ENCODE measurements around the gene ZNF662.

The ZNF662 gene

DNA sequence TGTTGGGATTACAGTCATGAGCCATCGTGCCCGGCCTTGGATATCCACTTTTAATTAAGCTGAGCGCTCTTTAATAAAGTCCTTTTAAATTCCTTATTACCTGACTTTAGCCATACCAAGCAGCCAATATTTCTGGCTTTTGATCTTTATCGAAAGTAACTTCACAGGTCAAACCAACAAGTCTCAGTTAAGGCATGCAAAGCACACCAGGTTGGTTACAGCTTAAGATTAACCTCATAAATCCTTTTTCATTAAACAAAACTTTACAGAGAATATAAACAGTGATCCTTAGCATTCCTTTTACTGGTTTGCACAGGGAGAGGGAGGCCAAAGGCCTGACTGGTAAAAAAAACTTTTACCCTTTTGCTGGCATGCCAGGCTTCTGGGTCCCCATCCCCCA lies 17.7 kb downstream of the ZNF662 start:
- Histone ChIP-seq H3K27ac (ENCODE audit: low read depth, low read length) (no peak overlapping the region), H3K9ac (ENCODE audit: low read length) (no peak overlapping the region), H3K36me3 (ENCODE audit: control insufficient read depth, insufficient read depth, low read length) (no peaks in the 10 kb centered on the region), H3K4me1 (ENCODE audit: control insufficient read depth, insufficient read depth, low read length) (no peaks in the 10 kb centered on the region), H3K27me3 (ENCODE audit: control insufficient read depth, insufficient read depth, low read length) (no peaks in the 10 kb centered on the region), H3K4me3 (ENCODE audit: low read length) (no peak overlapping the region)

DNA sequence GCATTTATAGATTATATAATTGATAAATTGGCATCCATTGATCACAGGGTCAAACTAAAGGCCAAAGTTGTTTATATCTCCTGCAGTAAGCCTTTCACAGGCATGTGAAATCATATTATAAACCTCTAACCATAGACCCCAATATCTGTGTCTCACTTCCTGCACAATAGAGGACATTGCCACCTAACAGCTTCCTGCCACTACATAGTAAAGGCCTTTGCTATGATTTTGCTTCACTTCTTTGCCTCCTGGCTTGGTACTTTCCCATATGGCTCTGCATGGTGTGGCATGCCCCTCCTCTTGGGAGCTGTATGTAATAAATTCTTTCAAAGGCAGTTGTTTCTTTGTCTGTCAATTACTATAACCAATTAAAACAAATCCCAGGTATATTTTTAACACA lies 20.4 kb downstream of the ZNF662 start:
- H3K36me3 ChIP-seq (ENCODE audit: control insufficient read depth, insufficient read depth, low read length) = no peaks in the 10 kb centered on the region
- no peak overlapping the region for H3K9ac ChIP-seq (ENCODE audit: low read length)
- H3K4me1 ChIP-seq (ENCODE audit: control insufficient read depth, insufficient read depth, low read length) = no peaks in the 10 kb centered on the region
- H3K4me3 ChIP-seq (ENCODE audit: low read length) = no peak overlapping the region
- no peaks in the 10 kb centered on the region for H3K27me3 ChIP-seq (ENCODE audit: control insufficient read depth, insufficient read depth, low read length)
- no peak overlapping the region for H3K27ac ChIP-seq (ENCODE audit: low read depth, low read length)

DNA sequence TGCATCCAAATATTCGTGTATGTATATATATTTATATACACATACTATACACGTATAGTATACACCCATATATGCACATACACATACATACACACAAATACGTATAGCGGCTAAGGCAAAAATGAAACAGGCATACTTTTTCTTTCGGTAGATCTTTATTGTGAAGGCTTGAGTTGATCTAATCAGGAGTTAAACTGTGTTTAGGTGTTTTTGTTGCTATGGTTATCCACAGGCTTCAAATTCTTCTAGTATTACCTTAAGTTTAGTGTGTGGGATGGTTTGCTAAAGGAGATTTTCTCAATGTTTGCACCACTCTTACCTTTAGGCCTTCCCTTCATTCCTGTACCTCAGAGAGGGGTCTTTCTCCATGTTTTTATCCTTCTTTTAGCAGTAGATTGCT lies 28.2 kb downstream of the ZNF662 start:
- no peaks in the 10 kb centered on the region for H3K27me3 ChIP-seq (ENCODE audit: control insufficient read depth, insufficient read depth, low read length)
- no peak overlapping the region for H3K4me3 ChIP-seq (ENCODE audit: low read length)
- H3K4me1 ChIP-seq (ENCODE audit: control insufficient read depth, insufficient read depth, low read length) = no peaks in the 10 kb centered on the region
- H3K9ac ChIP-seq (ENCODE audit: low read length) = no peak overlapping the region
- no peaks in the 10 kb centered on the region for H3K36me3 ChIP-seq (ENCODE audit: control insufficient read depth, insufficient read depth, low read length)
- H3K27ac ChIP-seq (ENCODE audit: low read depth, low read length) = no peak overlapping the region

GRCh38 chr3:42934910-42935309 lies 29.0 kb downstream of the ZNF662 start:
- no peak overlapping the region for H3K27ac ChIP-seq (ENCODE audit: low read depth, low read length)
- no peaks in the 10 kb centered on the region for H3K27me3 ChIP-seq (ENCODE audit: control insufficient read depth, insufficient read depth, low read length)
- no peaks in the 10 kb centered on the region for H3K4me1 ChIP-seq (ENCODE audit: control insufficient read depth, insufficient read depth, low read length)
- H3K4me3 ChIP-seq (ENCODE audit: low read length) = no peak overlapping the region
- no peak overlapping the region for H3K9ac ChIP-seq (ENCODE audit: low read length)
- no peaks in the 10 kb centered on the region for H3K36me3 ChIP-seq (ENCODE audit: control insufficient read depth, insufficient read depth, low read length)

DNA sequence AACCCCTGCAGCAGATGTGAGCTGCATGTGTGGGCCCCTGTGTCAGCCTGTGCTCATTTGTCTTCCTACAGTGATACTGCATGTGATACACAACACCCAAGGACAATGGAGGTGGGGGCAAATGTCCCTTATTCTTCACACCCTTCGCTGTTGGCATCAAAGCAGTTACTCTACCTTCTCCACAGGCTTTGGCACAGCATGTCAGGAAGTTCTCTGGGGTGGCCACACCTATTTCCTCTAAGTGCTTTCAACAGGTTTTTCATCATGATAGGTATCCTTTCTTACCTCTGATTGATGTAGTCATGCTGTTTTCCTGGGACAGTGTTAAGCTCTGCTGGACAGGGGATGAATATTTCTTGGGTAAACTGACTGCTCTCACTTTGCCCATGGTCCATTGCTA lies 29.5 kb downstream of the ZNF662 start:
- H3K4me3 ChIP-seq (ENCODE audit: low read length) = no peak overlapping the region
- H3K27me3 ChIP-seq (ENCODE audit: control insufficient read depth, insufficient read depth, low read length) = no peaks in the 10 kb centered on the region
- H3K9ac ChIP-seq (ENCODE audit: low read length) = no peak overlapping the region
- no peak overlapping the region for H3K27ac ChIP-seq (ENCODE audit: low read depth, low read length)
- H3K4me1 ChIP-seq (ENCODE audit: control insufficient read depth, insufficient read depth, low read length) = no peaks in the 10 kb centered on the region
- no peaks in the 10 kb centered on the region for H3K36me3 ChIP-seq (ENCODE audit: control insufficient read depth, insufficient read depth, low read length)

- Histone ChIP-seq H3K36me3 (ENCODE audit: control insufficient read depth, insufficient read depth, low read length) (no peaks in the 10 kb centered on the region), H3K9ac (ENCODE audit: low read length) (no peak overlapping the region)
Measured at GRCh38 chr3:42936157-42936981, 30.4 kb downstream of the ZNF662 start.

DNA sequence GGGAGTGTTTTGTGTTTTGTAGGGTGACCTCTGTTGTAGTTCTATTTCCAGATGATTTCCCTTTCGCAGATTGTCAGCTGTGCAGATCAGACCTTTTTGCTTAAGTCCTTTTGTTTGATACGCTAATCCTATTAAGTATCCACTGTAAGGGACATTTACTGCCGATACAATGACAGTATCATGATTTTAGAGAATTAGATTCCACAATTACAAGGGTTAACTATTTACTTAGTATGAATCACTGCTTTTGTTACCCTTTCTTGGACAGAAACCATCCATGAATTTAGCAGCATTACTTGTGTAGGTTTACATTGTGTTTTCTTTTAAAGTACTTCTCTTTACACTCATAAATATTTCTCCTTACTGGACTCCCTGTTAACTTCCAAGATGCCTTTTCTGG lies 31.4 kb downstream of the ZNF662 start:
- Histone ChIP-seq H3K36me3 (ENCODE audit: control insufficient read depth, insufficient read depth, low read length) (no peaks in the 10 kb centered on the region), H3K27me3 (ENCODE audit: control insufficient read depth, insufficient read depth, low read length) (no peaks in the 10 kb centered on the region), H3K27ac (ENCODE audit: low read depth, low read length) (no peak overlapping the region), H3K9ac (ENCODE audit: low read length) (no peak overlapping the region), H3K4me3 (ENCODE audit: low read length) (no peak overlapping the region), H3K4me1 (ENCODE audit: control insufficient read depth, insufficient read depth, low read length) (no peaks in the 10 kb centered on the region)

More at GRCh38 chr3:42936157-42936981, 30.4 kb downstream of the ZNF662 start:
- Histone ChIP-seq H3K4me3 (ENCODE audit: low read length) (peak overlapping the region; percentile 43), H3K27ac (ENCODE audit: low read depth, low read length) (no peak overlapping the region), H3K27me3 (ENCODE audit: control insufficient read depth, insufficient read depth, low read length) (no peaks in the 10 kb centered on the region), H3K4me1 (ENCODE audit: control insufficient read depth, insufficient read depth, low read length) (no peaks in the 10 kb centered on the region)

- no peak overlapping the region for H3K9ac ChIP-seq (ENCODE audit: low read length)
- H3K36me3 ChIP-seq (ENCODE audit: control insufficient read depth, insufficient read depth, low read length) = no peaks in the 10 kb centered on the region
- H3K27me3 ChIP-seq (ENCODE audit: control insufficient read depth, insufficient read depth, low read length) = no peaks in the 10 kb centered on the region
- no peaks in the 10 kb centered on the region for H3K4me1 ChIP-seq (ENCODE audit: control insufficient read depth, insufficient read depth, low read length)
- H3K4me3 ChIP-seq (ENCODE audit: low read length) = no peak overlapping the region
- no peak overlapping the region for H3K27ac ChIP-seq (ENCODE audit: low read depth, low read length)
Measured at GRCh38 chr3:42942693-42943092, 36.8 kb downstream of the ZNF662 start.

DNA sequence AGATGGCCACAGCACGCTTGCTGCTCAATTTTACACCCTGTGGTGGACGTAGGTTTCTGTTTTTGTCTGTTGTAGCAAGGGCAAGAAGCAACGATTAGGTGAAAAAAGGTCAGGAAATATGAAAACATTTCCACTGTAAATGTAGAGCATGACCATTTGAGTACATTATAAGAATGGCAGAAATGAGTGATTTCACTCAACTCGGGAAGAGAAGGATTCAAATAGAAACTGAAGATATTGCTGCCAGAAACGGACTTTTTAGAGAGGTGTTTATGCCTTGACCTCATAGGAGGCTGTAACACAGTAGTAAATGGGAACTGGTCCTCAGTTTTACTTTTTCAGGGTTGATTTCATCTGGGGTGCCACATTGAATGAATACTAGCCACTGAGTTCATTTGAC lies 40.1 kb downstream of the ZNF662 start:
- no peaks in the 10 kb centered on the region for H3K36me3 ChIP-seq (ENCODE audit: control insufficient read depth, insufficient read depth, low read length)
- no peak overlapping the region for H3K27ac ChIP-seq (ENCODE audit: low read depth, low read length)
- no peak overlapping the region for H3K9ac ChIP-seq (ENCODE audit: low read length)
- no peaks in the 10 kb centered on the region for H3K4me1 ChIP-seq (ENCODE audit: control insufficient read depth, insufficient read depth, low read length)
- H3K27me3 ChIP-seq (ENCODE audit: control insufficient read depth, insufficient read depth, low read length) = no peaks in the 10 kb centered on the region
- no peak overlapping the region for H3K4me3 ChIP-seq (ENCODE audit: low read length)

DNA sequence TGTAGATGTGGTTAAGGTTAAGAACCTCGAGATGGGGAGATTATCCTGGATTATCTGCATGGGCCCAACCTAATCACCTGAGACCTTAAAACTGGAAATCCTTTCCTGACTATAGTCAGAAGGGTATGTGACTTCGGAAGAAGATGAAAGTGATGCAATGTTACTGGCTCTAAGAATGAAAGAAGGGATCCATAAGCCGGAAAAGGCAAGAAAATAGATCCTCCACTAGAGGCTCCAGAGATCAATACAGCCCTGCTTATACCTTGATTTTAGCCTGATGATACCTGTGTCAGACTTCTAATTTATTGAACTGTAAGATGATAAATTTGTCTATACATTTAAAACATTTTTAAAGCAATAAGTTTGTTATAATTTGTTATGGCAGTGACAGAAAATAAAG lies 51.6 kb downstream of the ZNF662 start:
- Histone ChIP-seq H3K4me1 (ENCODE audit: control insufficient read depth, insufficient read depth, low read length) (no peaks in the 10 kb centered on the region), H3K36me3 (ENCODE audit: control insufficient read depth, insufficient read depth, low read length) (no peaks in the 10 kb centered on the region), H3K4me3 (ENCODE audit: low read length) (no peak overlapping the region), H3K27me3 (ENCODE audit: control insufficient read depth, insufficient read depth, low read length) (no peaks in the 10 kb centered on the region), H3K9ac (ENCODE audit: low read length) (no peak overlapping the region), H3K27ac (ENCODE audit: low read depth, low read length) (no peak overlapping the region)

DNA sequence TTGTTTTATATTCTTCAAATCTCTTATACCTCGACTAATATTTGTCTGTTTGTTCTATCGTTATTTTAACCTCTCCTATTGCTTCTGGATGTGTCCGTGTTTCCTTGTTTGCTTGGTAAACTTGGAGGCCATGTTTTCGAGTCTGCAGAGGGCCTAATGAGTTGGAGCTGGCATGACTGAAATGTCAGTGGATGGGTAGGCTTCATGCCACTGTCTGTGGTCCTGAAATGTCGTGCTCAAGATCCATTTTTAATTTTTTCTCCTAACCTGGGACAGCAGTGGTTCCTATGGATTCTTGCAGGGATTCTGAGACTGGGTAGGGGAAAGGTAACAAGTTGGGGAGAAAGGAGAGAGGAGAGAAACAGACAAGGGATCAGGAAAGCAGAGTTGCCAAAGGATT lies 54.3 kb downstream of the ZNF662 start:
- Histone ChIP-seq H3K27ac (ENCODE audit: low read depth, low read length) (no peak overlapping the region), H3K4me3 (ENCODE audit: low read length) (no peak overlapping the region), H3K4me1 (ENCODE audit: control insufficient read depth, insufficient read depth, low read length) (no peaks in the 10 kb centered on the region), H3K9ac (ENCODE audit: low read length) (no peak overlapping the region), H3K36me3 (ENCODE audit: control insufficient read depth, insufficient read depth, low read length) (no peaks in the 10 kb centered on the region), H3K27me3 (ENCODE audit: control insufficient read depth, insufficient read depth, low read length) (no peaks in the 10 kb centered on the region)

DNA sequence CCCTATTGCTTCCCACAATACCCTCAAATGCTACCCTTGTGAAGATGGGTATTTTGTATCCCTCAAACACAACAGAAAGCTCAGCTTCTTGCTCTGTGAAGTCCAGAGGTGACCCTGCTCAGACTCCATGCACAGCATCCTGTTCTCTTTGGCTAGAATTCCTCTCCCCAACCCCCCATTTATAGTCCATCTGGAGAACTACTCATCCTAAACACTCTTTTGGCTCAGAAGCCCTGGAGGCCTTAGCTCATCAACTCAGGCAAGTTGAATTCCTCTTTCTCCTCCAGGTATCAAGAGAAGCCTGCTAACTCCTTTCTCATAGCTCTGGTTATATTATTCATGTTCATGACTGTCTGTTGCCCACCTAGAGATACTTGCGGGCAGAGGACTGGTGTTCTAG lies 54.8 kb downstream of the ZNF662 start:
- H3K9ac ChIP-seq (ENCODE audit: low read length) = no peak overlapping the region
- H3K36me3 ChIP-seq (ENCODE audit: control insufficient read depth, insufficient read depth, low read length) = no peaks in the 10 kb centered on the region
- no peak overlapping the region for H3K4me3 ChIP-seq (ENCODE audit: low read length)
- no peaks in the 10 kb centered on the region for H3K27me3 ChIP-seq (ENCODE audit: control insufficient read depth, insufficient read depth, low read length)
- H3K27ac ChIP-seq (ENCODE audit: low read depth, low read length) = no peak overlapping the region
- H3K4me1 ChIP-seq (ENCODE audit: control insufficient read depth, insufficient read depth, low read length) = no peaks in the 10 kb centered on the region

DNA sequence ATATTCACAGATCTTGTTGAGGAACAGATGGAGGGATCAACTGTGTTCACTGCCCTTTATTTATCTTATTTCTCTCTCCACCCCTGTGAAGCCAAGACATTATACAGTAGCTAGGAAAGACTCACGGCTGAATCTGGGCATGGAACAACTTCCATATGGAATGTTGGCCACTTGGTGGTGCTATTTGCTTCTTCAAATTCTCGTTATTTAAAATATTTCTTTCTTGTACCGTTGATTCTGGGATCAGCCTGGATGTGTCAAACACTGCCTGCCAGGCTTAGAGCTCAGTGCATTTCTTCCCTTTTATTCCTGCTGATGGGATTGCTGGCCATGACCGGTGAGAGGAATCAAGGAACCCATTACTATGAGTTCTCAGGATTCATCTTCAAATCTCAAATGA lies 55.7 kb downstream of the ZNF662 start:
- no peak overlapping the region for H3K27ac ChIP-seq (ENCODE audit: low read depth, low read length)
- no peak overlapping the region for H3K9ac ChIP-seq (ENCODE audit: low read length)
- H3K27me3 ChIP-seq (ENCODE audit: control insufficient read depth, insufficient read depth, low read length) = no peaks in the 10 kb centered on the region
- no peaks in the 10 kb centered on the region for H3K4me1 ChIP-seq (ENCODE audit: control insufficient read depth, insufficient read depth, low read length)
- no peak overlapping the region for H3K4me3 ChIP-seq (ENCODE audit: low read length)
- no peaks in the 10 kb centered on the region for H3K36me3 ChIP-seq (ENCODE audit: control insufficient read depth, insufficient read depth, low read length)

All from rectal smooth muscle tissue (tissue), 1 donor.